Measurements from ENCODE around the gene KDM4E. TPM values are rescaled to one million over a fixed set of nuclear protein-coding genes. Genes with fewer than 3 reads are reported as not detected.

Gene KDM4E
- total RNA-seq, 1 experiment from 2014 or later, result not detected

- Histone ChIP-seq H3K4me3 (ENCODE audit: low read length) (no peak overlapping the region), H3K27me3 (ENCODE audit: low read length) (no peaks in the 10 kb centered on the region), H3K36me3 (ENCODE audit: low read depth, low read length) (no peaks in the 10 kb centered on the region), H3F3A (ENCODE audit: low read length, unreplicated experiment) (no peaks in the 10 kb centered on the region), H3K9me3 (ENCODE audit: low read length) (no peaks in the 10 kb centered on the region), H3K4me1 (ENCODE audit: insufficient read depth, low read length) (peaks cover 39% of the 10 kb centered on the region), H4K20me1 (ENCODE audit: low read length) (peaks cover 7% of the 10 kb centered on the region; the same call in 1 of the 2 replicates), H3K9me2 (replicated peaks; ENCODE audit: low read length) (no peaks in the 10 kb centered on the region), H3K27ac (ENCODE audit: low read length) (no peak overlapping the region), H3K4me2 (ENCODE audit: low read length) (no peak overlapping the region), H2AFZ (ENCODE audit: low read length) (no peak overlapping the region), H3K9ac (ENCODE audit: low read length) (no peak overlapping the region), H3K79me2 (ENCODE audit: low read length) (peaks cover 37% of the 10 kb centered on the region)
- TF ChIP-seq EZH2phosphoT487 (IDR thresholded peaks at IDR 0.05; ENCODE audit: borderline replicate concordance, low read length) (no peak), EZH2 (IDR thresholded peaks at IDR 0.05; ENCODE audit: low read length, unreplicated experiment) (no peak), CTCF (conservative IDR thresholded peaks at IDR 0.05; ENCODE audit: low read depth, low read length) (no peak)
- ChIA-PET CTCF (no interaction called here), POLR2A (ENCODE audit: unreplicated experiment) (no interaction called here)
- BruUV-seq (replicated peaks), result no TSS peak
- ATAC-seq, result no peak
- intact Hi-C loops (cut with micrococcal nuclease), result no loop called here
- DNase-seq, result peak; percentile 35
Measured at GRCh38 chr11:95072948-95073347, 47.9 kb downstream of the KDM4E start.

- H4K20me1 ChIP-seq (ENCODE audit: low read length), result no peaks in the 10 kb centered on the region
- no peak overlapping the region for H3K4me2 ChIP-seq (ENCODE audit: low read length)
- no peak overlapping the region for H3K27ac ChIP-seq (ENCODE audit: low read length)
- no peak overlapping the region for H3K4me3 ChIP-seq (ENCODE audit: low read length)
- no peak overlapping the region for H2AFZ ChIP-seq (ENCODE audit: low read length)
- intact Hi-C loops (cut with micrococcal nuclease), result no loop called here
- no peak overlapping the region for H3K9ac ChIP-seq (ENCODE audit: low read length)
- TF ChIP-seq CTCF (conservative IDR thresholded peaks at IDR 0.05; ENCODE audit: low read depth, low read length), result no peak
- TF ChIP-seq EZH2phosphoT487 (IDR thresholded peaks at IDR 0.05; ENCODE audit: borderline replicate concordance, low read length), result no peak
- TF ChIP-seq EZH2 (IDR thresholded peaks at IDR 0.05; ENCODE audit: low read length, unreplicated experiment), result no peak
- ATAC-seq (0 out of 2 replicates have a peak, but pooled peaks have one; percentile 23), DNase-seq (peak; percentile 37)
- no peaks in the 10 kb centered on the region for H3K9me2 ChIP-seq (replicated peaks; ENCODE audit: low read length)
- H3F3A ChIP-seq (ENCODE audit: low read length, unreplicated experiment), result no peaks in the 10 kb centered on the region
- no peaks in the 10 kb centered on the region for H3K36me3 ChIP-seq (ENCODE audit: low read depth, low read length)
- H3K9me3 ChIP-seq (ENCODE audit: low read length), result no peaks in the 10 kb centered on the region
- POLR2A ChIA-PET (ENCODE audit: unreplicated experiment), result interaction anchor here (0.5 kb wide), 1 partner anchor 9 kb away, joined by 3 read pairs; no protein-coding TSS in a partner anchor
- peaks cover 32% of the 10 kb centered on the region for H3K4me1 ChIP-seq (ENCODE audit: insufficient read depth, low read length)
- H3K27me3 ChIP-seq (ENCODE audit: low read length), result no peaks in the 10 kb centered on the region
- no TSS peak for BruUV-seq (replicated peaks)
- peaks cover 17% of the 10 kb centered on the region for H3K79me2 ChIP-seq (ENCODE audit: low read length)
- CTCF ChIA-PET, result no interaction called here
Measured at GRCh38 chr11:95074792-95075563, 49.9 kb downstream of the KDM4E start.

- Histone ChIP-seq H3K27ac (ENCODE audit: low read length) (no peak overlapping the region), H3F3A (ENCODE audit: low read length, unreplicated experiment) (no peaks in the 10 kb centered on the region), H2AFZ (ENCODE audit: low read length) (no peak overlapping the region), H3K36me3 (ENCODE audit: low read depth, low read length) (no peaks in the 10 kb centered on the region), H4K20me1 (ENCODE audit: low read length) (no peaks in the 10 kb centered on the region), H3K4me3 (ENCODE audit: low read length) (no peak overlapping the region), H3K4me2 (ENCODE audit: low read length) (no peak overlapping the region; the same call in 1 of the 2 replicates), H3K4me1 (ENCODE audit: insufficient read depth, low read length) (peaks cover 32% of the 10 kb centered on the region), H3K9me2 (replicated peaks; ENCODE audit: low read length) (no peaks in the 10 kb centered on the region), H3K27me3 (ENCODE audit: low read length) (no peaks in the 10 kb centered on the region), H3K9me3 (ENCODE audit: low read length) (no peaks in the 10 kb centered on the region), H3K79me2 (ENCODE audit: low read length) (peaks cover 3% of the 10 kb centered on the region; the same call in 1 of the 2 replicates), H3K9ac (ENCODE audit: low read length) (no peak overlapping the region)
- intact Hi-C loops (cut with micrococcal nuclease), result no loop called here
- POLR2A ChIA-PET (ENCODE audit: unreplicated experiment), result interaction anchor here (0.7 kb wide), 1 partner anchor 103 kb away, joined by 4 read pairs; the partner anchor contains the start of genes CWC15 and KDM4D
- no TSS peak for BruUV-seq (replicated peaks)
- TF ChIP-seq EZH2phosphoT487 (IDR thresholded peaks at IDR 0.05; ENCODE audit: borderline replicate concordance, low read length) (no peak), CTCF (conservative IDR thresholded peaks at IDR 0.05; ENCODE audit: low read depth, low read length) (no peak), EZH2 (IDR thresholded peaks at IDR 0.05; ENCODE audit: low read length, unreplicated experiment) (no peak)
- CTCF ChIA-PET, result interaction anchor here (1.7 kb wide), 1 partner anchor 75 kb away, joined by 6 read pairs; no protein-coding TSS in a partner anchor
- peak; percentile 66 for DNase-seq
- peak; percentile 27; the same call in 1 of the 2 replicates for ATAC-seq
Measured at GRCh38 chr11:95076416-95076815, 51.4 kb downstream of the KDM4E start.
